LNCAP (cell line): ENCODE measurements around the gene PRICKLE2.

Experiments
- TF ChIP-seq, protein P1 (sequence below): fragments of 450-650 bp; IDR thresholded peaks from 2 replicates; pipeline ENCODE4 v1.5.1; 2017; ENCODE audit warnings: mild to moderate bottlenecking

The PRICKLE2 gene

GRCh38 chr3:64107190-64107589, 118.1 kb downstream of the PRICKLE2 start:
- TF ChIP-seq, protein P1, sequence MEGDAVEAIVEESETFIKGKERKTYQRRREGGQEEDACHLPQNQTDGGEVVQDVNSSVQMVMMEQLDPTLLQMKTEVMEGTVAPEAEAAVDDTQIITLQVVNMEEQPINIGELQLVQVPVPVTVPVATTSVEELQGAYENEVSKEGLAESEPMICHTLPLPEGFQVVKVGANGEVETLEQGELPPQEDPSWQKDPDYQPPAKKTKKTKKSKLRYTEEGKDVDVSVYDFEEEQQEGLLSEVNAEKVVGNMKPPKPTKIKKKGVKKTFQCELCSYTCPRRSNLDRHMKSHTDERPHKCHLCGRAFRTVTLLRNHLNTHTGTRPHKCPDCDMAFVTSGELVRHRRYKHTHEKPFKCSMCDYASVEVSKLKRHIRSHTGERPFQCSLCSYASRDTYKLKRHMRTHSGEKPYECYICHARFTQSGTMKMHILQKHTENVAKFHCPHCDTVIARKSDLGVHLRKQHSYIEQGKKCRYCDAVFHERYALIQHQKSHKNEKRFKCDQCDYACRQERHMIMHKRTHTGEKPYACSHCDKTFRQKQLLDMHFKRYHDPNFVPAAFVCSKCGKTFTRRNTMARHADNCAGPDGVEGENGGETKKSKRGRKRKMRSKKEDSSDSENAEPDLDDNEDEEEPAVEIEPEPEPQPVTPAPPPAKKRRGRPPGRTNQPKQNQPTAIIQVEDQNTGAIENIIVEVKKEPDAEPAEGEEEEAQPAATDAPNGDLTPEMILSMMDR = no peak

GRCh38 chr3:64105816-64106215, 119.5 kb downstream of the PRICKLE2 start:
- TF ChIP-seq, protein P1 = no peak

DNA sequence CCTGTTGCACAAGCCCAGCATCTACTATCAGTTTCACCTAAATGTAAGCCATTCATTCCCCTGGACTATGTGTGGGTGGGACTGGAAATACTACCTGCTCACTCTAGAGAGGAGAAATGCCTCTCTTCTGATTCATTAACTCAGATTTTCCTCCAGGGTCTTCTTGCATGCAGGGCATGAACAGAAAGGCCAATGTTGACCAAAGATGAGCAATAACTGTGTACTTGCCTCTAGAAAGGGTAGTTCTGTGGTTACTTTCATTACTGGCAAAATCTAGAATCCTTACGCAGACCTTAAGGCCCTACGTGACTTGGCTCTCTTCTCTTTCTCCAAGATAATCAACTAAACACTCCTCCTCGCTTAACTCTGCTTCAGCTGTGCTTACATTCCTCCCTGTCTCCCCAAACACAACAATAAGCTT, 120.6 kb downstream of the PRICKLE2 start:
- TF ChIP-seq, protein P1 = no peak

- TF ChIP-seq, protein P1 = no peak
Observed at GRCh38 chr3:64104006-64104405, 121.3 kb downstream of the PRICKLE2 start.

DNA sequence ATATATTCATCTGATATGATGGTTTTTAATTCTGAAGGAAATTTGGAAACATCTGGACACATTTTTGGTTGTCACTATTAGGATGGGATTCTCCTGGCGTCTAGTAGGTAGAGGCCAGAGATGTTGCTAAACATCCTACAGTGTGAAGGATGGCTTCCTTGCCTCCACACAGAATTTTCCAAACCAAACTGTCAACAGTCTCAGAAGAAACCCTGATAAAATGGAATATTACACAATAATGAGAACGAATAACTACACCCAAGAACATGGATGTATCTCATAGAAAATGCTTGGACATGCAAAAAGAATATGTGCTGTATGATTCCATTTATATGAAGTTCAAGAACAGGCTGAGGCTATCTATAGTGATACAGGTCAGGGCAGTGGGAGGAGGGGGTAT, 122.1 kb downstream of the PRICKLE2 start:
- TF ChIP-seq, protein P1 = no peak

- TF ChIP-seq, protein P1 = no peak
Observed at GRCh38 chr3:64102147-64102546, 123.1 kb downstream of the PRICKLE2 start.

DNA sequence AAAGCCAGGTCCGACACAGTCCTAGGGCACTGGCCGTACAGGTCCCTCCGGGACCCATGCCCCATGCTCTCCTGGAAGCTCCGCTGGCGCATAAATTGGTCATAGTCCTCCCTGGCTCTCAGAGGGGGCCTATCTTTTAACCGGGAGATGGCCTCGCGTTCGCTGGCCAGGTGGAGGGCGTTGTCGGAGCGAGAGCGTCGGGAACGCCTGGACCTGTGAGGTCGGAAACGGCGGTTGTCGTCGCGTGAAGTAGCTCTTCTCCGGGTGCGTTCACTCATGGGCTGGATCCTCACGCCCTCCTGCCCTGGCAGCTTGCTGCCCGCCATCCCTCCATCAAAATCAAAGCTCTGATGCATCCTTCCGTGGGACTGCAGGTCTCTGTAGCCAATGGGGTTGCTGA, 126.0 kb downstream of the PRICKLE2 start:
- TF ChIP-seq, protein P1 = no peak

- TF ChIP-seq, protein P1 = no peak
Observed at GRCh38 chr3:64098670-64099069, 126.6 kb downstream of the PRICKLE2 start.
